Activated CD8-positive, alpha-beta memory T cell treated with anti-CD3 and anti-CD28 coated beads for 1 hour (primary cell): Measurements from ENCODE around the gene MTHFD2L.
"Not testable (repeated sequence)": the region's sequence is repeated elsewhere in the genome, so short reads cannot be mapped to it uniquely, and the experiment has no call there.

ENCODE experiments used
- DNase-seq, 2 donors: peaks; one replicate each; pipeline ENCODE4 v3.0.0-alpha.2; 2020; ENCODE audit warnings: low read depth in 1 of 2; ENCODE audit errors: extremely low read depth in 1 of 2

MTHFD2L gene

DNA sequence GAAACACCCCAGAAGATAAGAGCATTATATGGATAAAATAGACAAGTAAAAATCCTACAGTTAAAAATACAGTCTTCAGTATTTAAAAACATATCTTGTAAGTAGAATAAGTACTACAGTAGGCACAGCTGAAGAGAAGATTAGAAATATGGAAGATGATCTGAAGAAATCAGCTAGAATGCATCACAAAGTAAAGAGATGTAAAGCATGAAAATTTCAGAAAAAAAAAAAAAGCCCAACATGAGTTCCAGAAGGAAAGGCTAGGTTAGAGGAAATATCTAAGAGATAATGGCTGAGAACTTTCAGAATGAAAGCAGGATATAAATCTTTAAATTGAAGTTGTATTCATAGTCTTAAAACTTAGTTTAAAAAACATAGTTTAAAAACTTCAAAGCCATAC lies 171.4 kb downstream of the MTHFD2L start:
- DNase-seq, result no peak

- no peak for DNase-seq
Measured at GRCh38 chr4:74330295-74330750, 172.4 kb downstream of the MTHFD2L start.

- DNase-seq, result no peak
Measured at GRCh38 chr4:74331252-74331651, 173.3 kb downstream of the MTHFD2L start.

GRCh38 chr4:74331944-74332343 lies 174.0 kb downstream of the MTHFD2L start:
- DNase-seq, result no peak

DNA sequence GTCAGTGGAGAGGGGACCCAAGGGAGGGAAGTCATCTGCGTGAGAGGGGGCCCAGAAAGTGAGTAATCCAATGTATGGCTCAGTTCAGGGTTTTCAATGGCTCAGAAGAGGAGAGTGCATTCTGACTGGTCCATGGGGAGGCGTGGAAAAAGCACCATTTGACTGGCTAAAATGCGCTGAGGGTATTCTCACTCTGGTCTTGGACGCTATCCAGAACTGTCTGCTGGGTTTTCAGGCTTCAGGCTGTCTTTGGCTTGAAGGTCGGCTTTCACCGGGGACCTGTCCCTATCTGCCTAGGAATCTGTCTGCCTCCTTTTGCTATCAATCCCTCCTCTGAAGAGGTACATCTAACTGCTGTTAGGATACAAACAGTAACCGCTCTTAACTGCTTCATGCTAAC lies 176.7 kb downstream of the MTHFD2L start:
- DNase-seq, result no peak

- DNase-seq, result no peak
Measured at GRCh38 chr4:74335341-74336021, 177.6 kb downstream of the MTHFD2L start.

DNA sequence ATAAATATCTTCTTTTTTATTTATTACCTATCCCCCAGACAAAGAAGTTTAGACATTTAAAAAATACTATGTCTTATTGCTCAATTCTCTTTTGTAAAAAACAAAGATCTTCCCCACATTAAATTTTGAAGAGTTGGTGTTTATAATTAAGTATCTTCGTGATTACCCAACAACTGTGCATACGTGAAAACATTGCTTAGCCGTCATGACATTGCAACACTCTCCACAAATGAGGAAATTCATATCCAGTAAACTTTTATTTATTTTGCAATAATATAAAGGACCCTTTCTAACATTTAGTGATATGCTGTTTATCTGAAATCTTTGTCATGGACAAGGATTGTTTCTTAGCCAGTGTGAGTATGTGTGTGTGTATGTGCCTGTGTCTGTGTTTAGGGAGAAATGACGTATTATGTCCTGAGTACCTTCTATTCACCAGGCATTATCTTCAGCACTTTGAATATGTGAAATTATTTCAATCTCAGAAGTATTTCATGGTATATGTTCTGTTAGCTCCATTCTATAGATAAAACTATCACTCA lies 180.9 kb downstream of the MTHFD2L start:
- DNase-seq, result no peak

DNA sequence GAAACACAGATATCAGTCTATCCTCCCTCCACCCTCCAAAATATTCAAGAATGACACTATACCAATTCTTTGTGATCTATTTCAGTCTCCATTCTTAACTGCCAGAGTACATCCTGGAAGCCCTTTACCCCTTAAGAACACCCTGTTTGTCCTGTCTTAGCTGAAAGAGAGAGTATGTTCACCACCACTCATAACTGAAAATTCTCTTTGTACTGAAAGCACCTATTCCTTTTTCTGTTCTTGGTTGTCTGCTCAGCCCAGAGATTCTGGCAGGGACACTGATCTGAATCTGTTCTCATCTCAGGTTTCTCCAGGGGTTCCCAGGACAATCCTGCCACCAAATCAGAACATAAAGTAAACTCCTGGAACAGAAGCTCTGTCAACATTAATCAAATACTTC lies 181.6 kb downstream of the MTHFD2L start:
- no peak for DNase-seq

DNA sequence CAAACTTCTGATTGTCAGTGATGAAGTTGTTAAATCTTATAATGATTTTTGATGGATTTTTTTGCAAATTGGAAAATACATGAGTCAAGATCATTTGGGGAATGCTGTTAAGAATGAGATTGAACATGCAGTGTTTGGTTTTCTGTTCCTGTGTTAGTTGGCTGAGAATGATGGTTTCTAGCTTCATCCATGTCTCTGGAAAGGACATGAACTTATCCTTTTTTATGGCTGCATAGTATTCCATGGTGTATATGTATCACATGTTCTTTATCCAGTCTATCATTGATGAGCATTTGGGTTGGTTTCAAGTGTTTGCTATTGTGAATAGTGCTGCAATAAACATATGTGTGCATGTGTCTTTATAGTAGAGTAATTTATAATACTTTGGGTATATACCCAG lies 182.5 kb downstream of the MTHFD2L start:
- DNase-seq, result not testable (repeated sequence)

DNA sequence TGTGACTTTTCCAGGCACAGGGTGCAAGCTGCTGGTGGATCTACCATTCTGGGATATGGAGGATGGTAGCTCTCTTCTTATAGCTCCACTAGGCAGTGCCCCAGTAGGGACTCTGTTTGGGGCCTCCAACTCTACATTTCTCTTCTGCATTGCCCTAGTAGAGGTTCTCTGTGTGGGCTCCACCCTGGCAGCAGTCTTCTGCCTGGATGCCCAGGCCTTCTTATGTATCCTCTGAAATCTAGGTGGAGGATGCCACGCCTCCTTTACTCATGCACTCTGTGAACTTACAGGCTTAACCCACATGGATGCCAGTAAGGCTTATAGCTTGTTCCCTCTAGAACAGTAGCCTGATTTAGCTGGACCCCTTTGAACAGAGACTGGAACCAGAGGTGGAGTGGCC lies 186.1 kb downstream of the MTHFD2L start:
- no peak for DNase-seq
